ENCODE data around the gene ULBP3. TPM values are rescaled to one million over a fixed set of nuclear protein-coding genes. Genes with fewer than 3 reads are reported as not detected.

ULBP3 gene
- total RNA-seq: 12.1 and 14.7 TPM in 2 replicates

GRCh38 chr6:150068720-150069648 lies at the start of gene ULBP3:
Gene ULBP3 (minus strand): TSS chr6:150069121. CDS start chr6:150069066, 55 bp downstream.

GRCh38 chr6:150025201-150025917 lies 43.6 kb downstream of the ULBP3 start, which contains the start of gene RAET1L:
Gene RAET1L (minus strand): TSS chr6:150025532. CDS start chr6:150025471, 61 bp downstream.

Other genes with a start within 250 kb of the ULBP3 start
- gene LRP11, start 204.8 kb downstream of the ULBP3 start, total RNA-seq: 87.3 and 103 TPM in 2 replicates
- 13.7 and 16.3 TPM in 2 replicates for gene RAET1E, start 171.0 kb downstream of the ULBP3 start, total RNA-seq
- gene RAET1G, start 146.0 kb downstream of the ULBP3 start, total RNA-seq: 30.8 and 34.7 TPM in 2 replicates
- gene ULBP2, start 127.1 kb downstream of the ULBP3 start, total RNA-seq: 13.0 and 14.1 TPM in 2 replicates
- gene ULBP1, start 105.2 kb downstream of the ULBP3 start, total RNA-seq: 0.05 and 0.28 TPM in 2 replicates
- gene RAET1L, start 43.6 kb downstream of the ULBP3 start, total RNA-seq: 23.0 and 27.2 TPM in 2 replicates
- 89.3 and 94.6 TPM in 2 replicates for gene PPP1R14C, start 73.9 kb upstream of the ULBP3 start, total RNA-seq

All from airway epithelial cell (primary cell).